ENCODE measurements around the gene SPECC1.

DNA sequence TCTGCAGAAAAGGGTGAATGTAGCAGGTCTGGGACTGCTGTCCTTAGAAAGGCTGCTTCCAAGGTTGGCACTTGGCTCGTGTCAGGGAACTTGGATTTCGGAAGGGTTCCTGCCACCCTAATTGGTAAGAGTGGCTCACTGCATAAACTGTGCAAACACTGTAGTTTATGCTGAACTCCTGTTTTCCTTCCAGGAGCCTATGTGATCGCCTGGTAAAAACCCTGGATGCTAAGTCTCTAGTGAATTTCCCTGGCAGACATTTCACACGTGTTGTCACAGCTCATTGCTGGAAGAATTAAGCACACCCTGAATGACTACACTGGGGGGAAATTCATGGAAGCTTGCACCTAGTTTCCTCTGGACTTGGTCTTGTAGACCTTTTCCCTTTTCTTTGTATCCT is 140.1 kb downstream of the SPECC1 start:
- TF ChIP-seq, protein P1, sequence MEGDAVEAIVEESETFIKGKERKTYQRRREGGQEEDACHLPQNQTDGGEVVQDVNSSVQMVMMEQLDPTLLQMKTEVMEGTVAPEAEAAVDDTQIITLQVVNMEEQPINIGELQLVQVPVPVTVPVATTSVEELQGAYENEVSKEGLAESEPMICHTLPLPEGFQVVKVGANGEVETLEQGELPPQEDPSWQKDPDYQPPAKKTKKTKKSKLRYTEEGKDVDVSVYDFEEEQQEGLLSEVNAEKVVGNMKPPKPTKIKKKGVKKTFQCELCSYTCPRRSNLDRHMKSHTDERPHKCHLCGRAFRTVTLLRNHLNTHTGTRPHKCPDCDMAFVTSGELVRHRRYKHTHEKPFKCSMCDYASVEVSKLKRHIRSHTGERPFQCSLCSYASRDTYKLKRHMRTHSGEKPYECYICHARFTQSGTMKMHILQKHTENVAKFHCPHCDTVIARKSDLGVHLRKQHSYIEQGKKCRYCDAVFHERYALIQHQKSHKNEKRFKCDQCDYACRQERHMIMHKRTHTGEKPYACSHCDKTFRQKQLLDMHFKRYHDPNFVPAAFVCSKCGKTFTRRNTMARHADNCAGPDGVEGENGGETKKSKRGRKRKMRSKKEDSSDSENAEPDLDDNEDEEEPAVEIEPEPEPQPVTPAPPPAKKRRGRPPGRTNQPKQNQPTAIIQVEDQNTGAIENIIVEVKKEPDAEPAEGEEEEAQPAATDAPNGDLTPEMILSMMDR (IDR thresholded peaks at IDR 0.05; ENCODE audit: low read depth, low read length) = no peak
- no peak for TF ChIP-seq POLR2A (IDR thresholded peaks at IDR 0.05; ENCODE audit: extremely low read depth, insufficient read length)
- TF ChIP-seq, protein P2, sequence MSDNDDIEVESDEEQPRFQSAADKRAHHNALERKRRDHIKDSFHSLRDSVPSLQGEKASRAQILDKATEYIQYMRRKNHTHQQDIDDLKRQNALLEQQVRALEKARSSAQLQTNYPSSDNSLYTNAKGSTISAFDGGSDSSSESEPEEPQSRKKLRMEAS (IDR thresholded peaks at IDR 0.05; ENCODE audit: low read depth, low read length) = no peak

Data from NB4 (cell line).